GM18907 (cell line): ENCODE results near the gene C5.

Experiments used
- ATAC-seq: cut with Tn5 transposase; IDR thresholded peaks from one replicate; pipeline ENCODE4 v1.9.1; 2021; ENCODE audit warnings: mild to moderate bottlenecking, moderate library complexity; ENCODE audit not compliant: unreplicated experiment

C5 gene

DNA sequence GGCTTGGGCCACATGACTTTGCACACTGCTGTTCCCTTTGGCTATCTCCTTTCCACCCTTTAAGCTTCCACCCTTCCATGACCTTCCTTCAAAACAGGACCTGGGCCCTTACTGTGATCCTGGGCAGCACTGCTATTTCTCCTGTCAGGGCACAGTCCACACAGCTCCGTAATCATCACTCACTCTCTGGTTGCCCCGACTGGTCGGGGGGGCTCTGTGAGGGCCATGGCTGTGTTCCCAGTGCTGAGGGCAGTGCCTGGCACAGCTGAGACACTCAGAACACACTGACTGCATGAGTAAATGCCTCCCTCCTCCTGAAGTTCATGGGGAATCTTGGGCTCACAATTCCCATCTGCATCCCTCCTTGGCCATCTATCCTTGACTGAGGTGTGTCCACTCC is 135.7 kb downstream of the C5 start:
- ATAC-seq = no peak

DNA sequence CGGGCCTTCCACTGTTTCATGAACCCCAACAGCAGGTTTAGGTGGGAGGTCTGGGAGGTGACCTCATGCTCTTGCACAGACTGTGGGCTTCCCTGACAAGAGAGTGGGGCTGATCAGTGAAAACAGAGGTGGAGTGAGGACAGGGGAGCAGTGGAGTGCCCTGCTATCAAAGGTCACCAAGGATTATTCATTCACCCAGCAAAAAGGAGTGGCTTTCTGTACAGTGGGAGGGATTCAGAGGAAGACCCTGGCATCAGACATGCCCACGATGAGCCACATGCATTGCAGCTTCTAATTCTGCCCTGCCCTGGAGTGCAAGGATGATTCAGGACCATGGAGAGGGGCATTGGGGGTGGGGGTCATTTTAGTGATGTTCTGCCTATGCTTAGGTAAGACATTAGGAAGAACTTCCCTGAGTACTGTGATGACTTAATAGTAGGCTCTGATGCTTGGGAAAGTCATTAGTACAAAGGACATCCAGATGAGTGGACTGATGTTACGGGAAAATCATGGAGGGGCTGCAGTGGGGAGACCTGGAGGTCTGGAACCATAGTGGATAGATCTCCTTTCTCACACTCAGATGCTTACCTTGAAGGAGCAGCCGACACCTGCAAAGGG is 136.3 kb downstream of the C5 start:
- no peak for ATAC-seq

DNA sequence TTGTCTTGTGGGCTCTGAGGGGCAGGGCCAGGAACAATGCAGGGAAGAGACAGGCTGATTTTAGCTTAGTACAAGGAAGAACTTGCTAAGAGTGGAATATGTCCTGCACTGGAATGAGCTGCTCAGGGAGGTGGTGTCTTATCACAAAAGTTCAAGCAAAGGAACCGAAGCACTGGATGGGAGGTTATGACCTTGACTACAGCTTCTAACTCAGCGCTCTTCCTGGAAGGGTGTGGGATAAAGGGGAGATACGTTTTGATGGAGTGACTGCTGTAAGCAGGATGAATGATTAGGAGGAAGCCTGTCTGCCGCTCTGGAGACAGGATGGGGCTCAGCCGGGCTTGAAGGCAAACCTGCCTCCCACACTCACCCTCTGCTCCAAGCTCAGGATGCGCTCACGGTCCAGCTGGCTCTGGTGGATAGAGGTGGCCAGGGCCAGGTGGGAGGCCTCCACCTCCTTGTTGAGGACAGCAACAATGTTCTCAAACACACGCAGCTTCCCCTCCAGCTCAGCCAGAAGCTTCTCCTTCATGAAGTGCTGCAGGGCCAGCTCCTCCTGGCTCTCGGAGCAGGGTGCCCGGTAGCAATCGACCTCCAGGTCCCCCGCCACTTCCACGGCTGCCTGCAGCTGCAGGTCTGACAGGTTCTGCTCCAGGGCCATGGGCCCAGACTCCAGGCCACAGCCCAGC is 137.0 kb downstream of the C5 start:
- no peak for ATAC-seq

DNA sequence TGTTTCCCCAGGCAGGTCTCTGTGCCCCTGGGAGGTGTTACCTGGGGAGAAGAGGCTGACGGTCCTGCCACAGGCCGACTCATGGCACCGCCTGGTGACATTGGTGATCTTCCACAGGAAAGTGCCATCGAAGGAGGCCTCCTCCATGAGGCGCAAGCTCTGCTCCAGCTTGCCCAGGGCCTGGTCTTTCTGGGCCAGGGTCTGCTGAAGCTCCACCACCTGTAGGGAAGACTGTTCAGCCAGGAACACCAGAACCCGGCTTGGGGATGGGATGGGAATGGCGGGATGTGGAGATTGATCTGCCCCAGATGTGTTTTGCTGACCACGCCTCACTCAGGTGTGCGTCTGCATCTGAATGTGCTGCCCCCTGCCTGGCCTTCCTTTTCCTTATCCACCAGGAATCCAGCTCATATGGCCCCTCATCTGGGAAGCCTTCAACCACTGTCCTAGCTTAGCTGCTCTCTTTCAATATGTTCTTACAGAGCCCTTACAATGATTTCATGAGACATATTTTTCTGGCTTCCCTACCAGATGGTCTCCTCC is 138.7 kb downstream of the C5 start:
- ATAC-seq = no peak

DNA sequence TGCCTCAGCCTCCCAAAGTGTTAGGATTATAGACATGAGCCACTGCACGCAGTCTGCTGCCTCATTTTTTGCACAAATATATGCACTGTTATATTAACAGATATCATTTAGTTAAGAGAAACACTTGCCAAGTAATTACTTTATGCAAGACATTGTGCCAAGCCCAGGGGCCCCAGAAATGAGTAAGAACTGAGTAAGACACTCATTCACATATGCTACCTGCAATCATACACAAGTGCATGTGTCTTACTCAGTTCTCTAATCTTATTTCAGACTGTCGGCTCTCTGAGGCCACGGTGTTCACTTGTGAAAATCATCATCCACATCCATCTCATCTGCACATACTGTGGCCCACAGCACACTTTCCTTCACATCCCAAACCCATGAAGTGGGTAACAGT is 139.4 kb downstream of the C5 start:
- ATAC-seq = no peak

DNA sequence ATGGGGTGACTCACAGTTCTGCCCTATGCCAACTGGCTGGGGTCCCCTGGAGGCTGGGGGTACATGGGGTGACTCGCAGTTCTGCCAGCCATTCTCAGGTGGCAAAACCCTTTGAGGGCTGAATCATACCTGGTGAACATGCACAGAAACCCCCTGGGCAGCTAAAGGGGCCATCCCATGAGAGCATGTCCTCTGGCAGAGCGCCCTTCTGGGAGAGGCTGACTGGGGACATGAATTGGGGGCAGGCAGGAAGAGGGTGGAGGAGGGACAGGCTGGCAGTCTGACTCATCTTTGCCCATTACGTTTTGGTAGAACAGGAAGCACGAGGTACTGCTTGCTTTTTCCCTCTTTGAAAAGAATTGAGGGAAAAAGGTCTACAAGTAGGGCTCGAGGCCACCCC is 140.2 kb downstream of the C5 start:
- no peak for ATAC-seq

DNA sequence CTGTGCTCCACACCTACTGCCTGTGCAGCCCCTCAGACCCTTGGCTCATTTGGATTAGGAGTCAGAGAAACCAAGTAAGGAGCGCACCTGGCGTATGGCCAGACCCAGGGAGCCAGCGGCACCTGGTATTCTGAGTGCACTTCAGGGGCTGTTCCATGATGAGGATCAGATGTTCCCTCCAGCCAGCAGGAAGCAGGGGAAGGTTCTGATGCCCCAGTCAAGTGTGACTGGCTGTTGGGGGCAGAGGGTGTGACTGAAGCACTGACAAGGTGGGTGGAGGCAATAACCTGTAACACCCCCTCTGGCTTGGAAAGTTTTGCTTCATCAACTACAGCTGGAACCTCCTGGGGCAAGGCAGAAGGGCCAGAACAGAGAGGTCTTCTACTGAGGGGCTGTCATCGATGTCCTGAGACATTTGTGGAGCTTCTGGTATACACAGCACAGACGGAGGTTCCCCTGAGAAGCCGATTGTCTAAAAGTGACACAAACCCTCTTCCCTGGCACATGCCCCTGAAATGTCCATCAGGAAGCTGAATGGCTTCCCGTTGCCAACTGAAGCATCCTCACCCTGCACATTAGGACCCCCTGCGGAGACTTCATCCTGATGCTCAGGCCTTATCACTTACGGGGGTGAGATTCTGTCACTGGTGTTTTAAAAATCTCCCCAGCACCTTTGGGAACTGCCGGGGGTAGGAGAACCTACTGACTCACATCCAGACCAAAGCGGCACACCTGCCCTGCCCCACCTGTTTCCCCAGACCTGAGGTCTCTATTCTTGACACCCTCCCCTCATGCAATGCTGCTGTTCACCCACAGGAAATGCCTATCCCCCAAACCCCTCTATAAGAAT is 144.5 kb downstream of the C5 start:
- no peak for ATAC-seq

DNA sequence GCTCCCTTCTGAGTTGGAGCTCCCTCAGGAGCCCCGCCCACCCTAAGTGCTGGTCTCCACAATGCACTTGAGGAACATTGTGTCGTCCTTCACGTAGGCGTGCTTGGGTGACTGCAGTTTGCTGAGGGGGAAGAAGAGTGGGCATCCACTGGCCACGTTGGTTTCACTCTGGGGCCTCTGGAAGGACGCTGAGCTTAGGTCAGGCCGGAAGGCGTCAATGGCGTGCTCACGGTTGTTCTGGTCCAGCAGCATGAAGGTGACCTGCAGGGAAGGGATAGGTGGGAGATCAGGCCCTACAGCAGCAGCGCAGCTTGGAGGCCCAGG is 145.1 kb downstream of the C5 start:
- ATAC-seq = no peak

DNA sequence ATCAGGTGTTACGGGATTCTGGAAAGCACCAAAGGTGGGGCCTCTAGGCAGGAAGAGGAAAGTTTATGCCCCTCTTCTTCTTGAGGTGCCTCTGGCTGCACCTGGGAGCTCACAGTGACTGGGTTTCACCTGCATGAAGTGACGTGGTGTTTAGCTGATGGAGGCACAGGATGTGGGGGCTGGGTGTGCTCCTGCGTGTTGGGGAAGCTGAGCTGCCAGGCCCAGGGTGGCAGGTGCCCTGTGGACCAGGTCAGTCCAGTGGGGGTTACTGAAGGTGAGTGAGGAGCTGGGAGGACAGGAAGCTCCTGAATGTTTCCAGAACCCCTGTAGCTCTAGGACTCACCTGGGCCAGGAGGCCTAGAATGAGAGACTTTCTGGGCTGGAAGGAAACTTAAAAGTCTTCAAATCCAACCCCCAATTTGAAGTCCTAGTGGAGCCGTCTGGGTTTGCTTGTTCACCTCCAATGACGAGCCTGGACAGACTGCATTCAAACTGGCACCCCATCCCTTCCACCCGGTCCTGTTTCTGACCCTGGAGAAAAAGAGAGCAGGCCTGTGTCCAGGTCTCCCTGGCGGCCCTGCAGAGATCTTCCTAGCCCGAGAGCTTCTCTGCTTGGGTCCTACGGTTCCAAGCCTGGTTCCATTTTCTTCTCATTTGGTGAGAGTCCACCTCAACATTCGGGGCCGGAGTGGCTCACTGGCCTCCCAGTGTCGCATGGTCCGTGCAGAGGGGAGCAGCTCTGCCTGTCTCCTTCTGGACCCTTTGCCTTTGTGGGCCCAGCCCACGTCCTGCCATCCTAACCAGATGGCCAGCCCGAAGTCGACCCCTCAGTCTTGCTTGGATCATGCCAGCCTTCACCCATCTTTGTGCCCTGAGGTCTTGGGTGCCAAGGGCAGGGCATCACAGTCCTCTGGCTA is 145.8 kb downstream of the C5 start:
- no peak for ATAC-seq

DNA sequence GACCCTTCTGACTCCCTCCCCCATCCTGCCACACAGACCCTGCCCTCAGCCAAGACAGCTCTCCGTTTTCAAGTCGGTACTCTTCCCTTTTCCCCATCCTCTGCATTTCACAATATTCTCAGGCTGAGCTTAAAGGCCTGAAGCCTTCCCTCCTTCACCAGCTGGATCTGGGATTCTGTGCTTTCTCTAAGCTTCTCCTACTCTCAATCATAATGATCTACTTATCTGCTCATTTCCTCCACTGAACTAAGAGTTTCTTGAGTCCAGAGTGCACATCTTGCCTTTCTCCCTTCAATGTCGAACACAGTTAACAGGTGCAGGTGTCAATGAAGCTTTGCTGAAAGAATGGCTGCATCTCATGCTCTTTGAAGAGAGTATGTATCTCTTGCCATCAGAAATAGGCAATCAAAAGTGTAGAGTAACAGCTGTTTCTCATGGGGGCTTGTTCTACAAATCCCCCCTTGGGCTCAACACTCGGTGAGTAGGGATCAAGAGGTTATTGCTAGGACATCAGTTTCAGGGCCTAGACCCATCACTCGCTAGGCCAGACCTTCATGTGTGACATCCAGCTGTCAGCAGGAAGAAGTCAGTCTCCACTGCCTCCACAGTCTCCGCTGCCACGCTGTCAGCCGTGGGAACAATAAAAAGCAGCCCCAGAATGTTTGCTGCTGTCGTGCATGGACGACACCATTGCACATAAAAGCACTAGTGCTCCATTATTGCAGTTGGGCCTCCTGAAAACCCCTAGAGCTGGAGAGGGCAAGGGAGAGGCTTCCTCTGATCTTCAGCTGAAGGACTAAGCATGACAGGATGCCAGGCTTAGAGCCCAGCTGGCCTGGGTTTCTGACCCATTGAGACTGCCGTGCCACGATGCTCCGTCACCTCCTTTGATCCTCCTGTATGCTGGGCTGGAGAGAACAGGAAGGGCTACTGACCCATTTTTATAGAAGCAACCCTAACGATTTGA is 147.2 kb downstream of the C5 start:
- ATAC-seq = no peak
